Nephron progenitor cell (in vitro differentiated cells): ENCODE measurements around the gene STIP1.

Source experiments
- DNase-seq: peaks from one replicate; pipeline ENCODE4 v3.0.0; 2021
- H3K27ac Mint-ChIP-seq: 2 replicates; pipeline ENCODE4 v1.8.0; 2021; ENCODE audit warnings: mild to moderate bottlenecking, moderate library complexity, mixed read lengths
- H3K27me3 Mint-ChIP-seq: 2 replicates; pipeline ENCODE4 v1.8.0; 2021; ENCODE audit warnings: mild to moderate bottlenecking, low read depth, mixed read lengths; ENCODE audit not compliant: poor library complexity
- H3K36me3 Mint-ChIP-seq: 2 replicates; pipeline ENCODE4 v1.8.0; 2021; ENCODE audit warnings: low read depth, mixed read lengths
- H3K4me1 Mint-ChIP-seq: 2 replicates; pipeline ENCODE4 v1.8.0; 2021; ENCODE audit warnings: mixed read lengths
- H3K4me3 Mint-ChIP-seq: 2 replicates; pipeline ENCODE4 v1.8.0; 2021; ENCODE audit warnings: mild to moderate bottlenecking, moderate library complexity, mixed read lengths
- H3K9me3 Mint-ChIP-seq: 2 replicates; pipeline ENCODE4 v1.8.0; 2021; ENCODE audit warnings: mild to moderate bottlenecking, moderate library complexity, mixed read lengths
- CTCF ChIP-seq: fragments of 200-600 bp; sonication (generic); IDR thresholded peaks from 2 replicates; pipeline ENCODE4 v1.5.0; 2021; ENCODE audit warnings: antibody characterized with exemption

STIP1 gene

DNA sequence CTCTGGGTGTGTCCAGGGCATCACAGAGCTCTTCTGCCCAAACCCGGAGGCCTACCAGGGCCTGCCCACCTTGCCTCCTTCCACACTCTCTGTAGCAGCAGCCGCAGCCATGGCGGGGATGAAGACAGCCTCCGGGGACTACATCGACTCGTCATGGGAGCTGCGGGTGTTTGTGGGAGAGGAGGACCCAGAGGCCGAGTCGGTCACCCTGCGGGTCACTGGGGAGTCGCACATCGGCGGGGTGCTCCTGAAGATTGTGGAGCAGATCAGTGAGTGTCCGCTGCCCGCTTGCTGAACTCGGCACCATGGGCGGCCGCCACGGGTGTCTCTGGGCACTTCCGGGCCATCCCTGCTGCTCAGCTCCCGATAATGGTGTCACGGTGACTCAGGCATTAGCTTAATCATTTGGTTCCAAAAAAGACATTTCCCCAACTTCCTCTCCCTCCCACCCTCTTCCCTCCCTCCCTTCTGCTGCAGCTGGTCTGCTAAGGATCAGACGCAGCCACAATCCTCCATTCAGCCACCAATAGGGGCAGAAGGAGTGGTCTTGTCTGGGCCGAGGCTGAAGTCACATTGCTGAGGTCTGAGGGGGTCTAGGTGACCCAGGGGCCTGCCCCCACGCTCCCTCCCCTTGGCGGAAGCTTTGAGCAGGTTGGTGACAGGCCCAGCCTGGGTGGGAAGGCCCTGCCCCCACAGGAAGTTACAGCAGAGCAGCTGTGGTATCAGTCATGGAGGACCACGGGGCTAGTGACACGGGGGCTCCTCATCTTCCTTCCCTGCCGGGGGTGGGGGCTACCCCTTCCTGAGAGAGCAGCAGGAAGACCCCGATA, 21.5 kb downstream of the STIP1 start:
- peak overlapping the region; percentile 51 for H3K27ac Mint-ChIP-seq
- H3K36me3 Mint-ChIP-seq, result peaks cover 30% of the 10 kb centered on the region
- TF ChIP-seq CTCF, result no peak
- H3K27me3 Mint-ChIP-seq, result no peaks in the 10 kb centered on the region
- DNase-seq, result no peak
- H3K9me3 Mint-ChIP-seq, result no peaks in the 10 kb centered on the region
- no peak overlapping the region for H3K4me3 Mint-ChIP-seq
- H3K4me1 Mint-ChIP-seq, result peaks cover 49% of the 10 kb centered on the region

DNA sequence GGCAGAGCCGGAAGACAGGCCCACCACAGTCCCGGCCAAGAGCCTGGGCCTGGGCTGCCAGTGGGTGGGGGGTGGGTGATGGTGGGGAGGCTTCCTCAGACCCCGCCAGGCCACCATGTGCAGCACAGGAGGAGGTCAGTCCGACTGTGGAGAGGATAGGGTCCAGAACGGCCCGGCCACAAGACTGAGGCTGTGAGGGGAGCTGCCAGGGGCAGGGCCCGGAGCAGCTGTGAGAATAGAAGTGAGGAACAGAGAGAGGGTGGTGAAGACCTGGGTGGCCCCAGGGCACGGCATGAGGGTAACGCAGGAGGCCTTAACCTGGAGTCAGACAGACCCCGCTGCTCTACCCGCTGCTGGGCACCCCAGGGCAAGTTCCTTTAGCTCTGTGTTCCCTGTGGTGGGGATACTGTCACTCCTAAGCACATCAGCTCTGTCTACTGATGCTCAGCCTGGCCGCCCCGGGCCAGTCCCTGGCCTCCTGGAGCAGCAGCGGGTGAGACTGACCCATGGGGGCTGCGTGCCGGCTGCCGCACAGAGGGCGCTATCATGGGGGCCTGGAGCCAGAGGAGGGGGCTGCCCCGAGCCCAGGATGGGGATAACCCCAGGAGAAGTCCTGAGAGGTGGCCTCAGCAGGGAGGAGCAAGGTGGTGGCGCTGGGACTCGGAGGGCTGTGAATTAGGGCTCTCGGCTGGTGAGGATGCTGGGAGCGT, 22.3 kb downstream of the STIP1 start:
- Mint-ChIP-seq H3K4me3 (no peak overlapping the region), H3K4me1 (peaks cover 42% of the 10 kb centered on the region), H3K9me3 (no peaks in the 10 kb centered on the region), H3K27ac (no peak overlapping the region), H3K36me3 (peaks cover 26% of the 10 kb centered on the region), H3K27me3 (no peaks in the 10 kb centered on the region)
- TF ChIP-seq CTCF, result no peak
- no peak for DNase-seq

- Mint-ChIP-seq H3K9me3 (no peaks in the 10 kb centered on the region), H3K4me3 (no peak overlapping the region), H3K36me3 (peaks cover 23% of the 10 kb centered on the region), H3K27ac (peak overlapping the region; percentile 61), H3K4me1 (peaks cover 35% of the 10 kb centered on the region), H3K27me3 (no peaks in the 10 kb centered on the region)
- TF ChIP-seq CTCF, result no peak
- DNase-seq, result no peak
These were observed 23.0 kb downstream of the STIP1 start for GRCh38 chr11:64208796-64209562.

GRCh38 chr11:64209563-64209843, 23.5 kb downstream of the STIP1 start:
- no peak for DNase-seq
- H3K4me1 Mint-ChIP-seq, result peaks cover 29% of the 10 kb centered on the region

More at GRCh38 chr11:64209563-64209843, 23.5 kb downstream of the STIP1 start:
- Mint-ChIP-seq H3K4me3 (no peak overlapping the region), H3K9me3 (no peaks in the 10 kb centered on the region), H3K36me3 (peaks cover 21% of the 10 kb centered on the region), H3K27ac (peak overlapping the region; percentile 61), H3K27me3 (no peaks in the 10 kb centered on the region)
- TF ChIP-seq CTCF, result no peak
